ENCODE results near the gene AHNAK2.

The AHNAK2 gene

GRCh38 chr14:105011312-105011990 is 33.3 kb upstream of the AHNAK2 start:
- Histone ChIP-seq H4K20me1 (ENCODE audit: control insufficient read depth, insufficient read depth, low read depth, low read length) (peaks cover 54% of the 10 kb centered on the region), H3F3A (ENCODE audit: control insufficient read depth, insufficient read depth) (no peaks in the 10 kb centered on the region), H3K36me3 (ENCODE audit: control insufficient read depth, low read length) (peaks cover 95% of the 10 kb centered on the region), H3K9me3 (ENCODE audit: control insufficient read depth, insufficient read depth, low read length) (no peaks in the 10 kb centered on the region), H3K4me3 (ENCODE audit: low read length) (no peak overlapping the region), H3K4me1 (ENCODE audit: control insufficient read depth, low read length) (peaks cover 31% of the 10 kb centered on the region), H3K9me2 (replicated peaks; ENCODE audit: control insufficient read depth, low read length) (no peaks in the 10 kb centered on the region), H3K4me2 (ENCODE audit: low read length) (no peak overlapping the region), H3K79me2 (ENCODE audit: control insufficient read depth, low read length) (peaks cover 87% of the 10 kb centered on the region), H3K27ac (ENCODE audit: low read depth, low read length) (no peak overlapping the region), H3K27me3 (ENCODE audit: control insufficient read depth, low read length) (no peaks in the 10 kb centered on the region)
- no peak for TF ChIP-seq CTCF (IDR thresholded peaks at IDR 0.05; ENCODE audit: low read depth, low read length, poor library complexity, severe bottlenecking)
- no peak for TF ChIP-seq EZH2phosphoT487 (IDR thresholded peaks at IDR 0.05; ENCODE audit: borderline replicate concordance, low read length)

GRCh38 chr14:105010891-105011291 is 32.7 kb upstream of the AHNAK2 start:
- H3K4me1 ChIP-seq (ENCODE audit: control insufficient read depth, low read length) = peaks cover 25% of the 10 kb centered on the region
- H3K36me3 ChIP-seq (ENCODE audit: control insufficient read depth, low read length) = peaks cover 94% of the 10 kb centered on the region
- H3K9me3 ChIP-seq (ENCODE audit: control insufficient read depth, insufficient read depth, low read length) = no peaks in the 10 kb centered on the region
- H3K27ac ChIP-seq (ENCODE audit: low read depth, low read length) = no peak overlapping the region
- H4K20me1 ChIP-seq (ENCODE audit: control insufficient read depth, insufficient read depth, low read depth, low read length) = peaks cover 49% of the 10 kb centered on the region
- H3K4me3 ChIP-seq (ENCODE audit: low read length) = no peak overlapping the region
- H3K4me2 ChIP-seq (ENCODE audit: low read length) = no peak overlapping the region
- H3K9me2 ChIP-seq (replicated peaks; ENCODE audit: control insufficient read depth, low read length) = no peaks in the 10 kb centered on the region
- H3K79me2 ChIP-seq (ENCODE audit: control insufficient read depth, low read length) = peaks cover 83% of the 10 kb centered on the region
- no peaks in the 10 kb centered on the region for H3K27me3 ChIP-seq (ENCODE audit: control insufficient read depth, low read length)
- no peak for TF ChIP-seq CTCF (IDR thresholded peaks at IDR 0.05; ENCODE audit: low read depth, low read length, poor library complexity, severe bottlenecking)
- TF ChIP-seq EZH2phosphoT487 (IDR thresholded peaks at IDR 0.05; ENCODE audit: borderline replicate concordance, low read length) = no peak
- H3F3A ChIP-seq (ENCODE audit: control insufficient read depth, insufficient read depth) = no peaks in the 10 kb centered on the region

- H3K4me1 ChIP-seq (ENCODE audit: control insufficient read depth, low read length) = peaks cover 19% of the 10 kb centered on the region
- no peak overlapping the region for H3K27ac ChIP-seq (ENCODE audit: low read depth, low read length)
- no peak overlapping the region for H3K4me2 ChIP-seq (ENCODE audit: low read length)
- no peaks in the 10 kb centered on the region for H3K9me2 ChIP-seq (replicated peaks; ENCODE audit: control insufficient read depth, low read length)
- H3K79me2 ChIP-seq (ENCODE audit: control insufficient read depth, low read length) = peaks cover 75% of the 10 kb centered on the region
- no peak for TF ChIP-seq CTCF (IDR thresholded peaks at IDR 0.05; ENCODE audit: low read depth, low read length, poor library complexity, severe bottlenecking)
- TF ChIP-seq EZH2phosphoT487 (IDR thresholded peaks at IDR 0.05; ENCODE audit: borderline replicate concordance, low read length) = no peak
- no peak overlapping the region for H3K4me3 ChIP-seq (ENCODE audit: low read length)
- peaks cover 42% of the 10 kb centered on the region; the same call in 1 of the 2 replicates for H4K20me1 ChIP-seq (ENCODE audit: control insufficient read depth, insufficient read depth, low read depth, low read length)
- H3K36me3 ChIP-seq (ENCODE audit: control insufficient read depth, low read length) = peaks cover 87% of the 10 kb centered on the region
- H3F3A ChIP-seq (ENCODE audit: control insufficient read depth, insufficient read depth) = no peaks in the 10 kb centered on the region
- no peaks in the 10 kb centered on the region for H3K9me3 ChIP-seq (ENCODE audit: control insufficient read depth, insufficient read depth, low read length)
- H3K27me3 ChIP-seq (ENCODE audit: control insufficient read depth, low read length) = no peaks in the 10 kb centered on the region
These were observed 31.9 kb upstream of the AHNAK2 start for GRCh38 chr14:105010106-105010505.

Measured in DOHH2 (cell line).